Smooth muscle cell of the pulmonary artery (primary cell): ENCODE data around the gene TBC1D19. TPM values are rescaled to one million over a fixed set of nuclear protein-coding genes. Genes with fewer than 3 reads are reported as not detected.

Experiments
- total RNA-seq: library from RNA; depleted of rRNA; stranded (reverse); fragments of >200 nt; gene quantifications from 2 replicates; pipeline ENCODE4 v1.2.3, GENCODE V29; 2014

Gene TBC1D19
- total RNA-seq = 31.8 and 48.6 TPM in 2 replicates

GRCh38 chr4:26583865-26584652 lies at the start of gene TBC1D19:
TBC1D19 (plus strand) TSS chr4:26584084; CDS start chr4:26584194, 110 bp downstream.

Other genes starting within 250 kb of the TBC1D19 start
- gene CCKAR, start 93.6 kb upstream of the TBC1D19 start, total RNA-seq = 0.07 TPM in 1 of 2 replicates, not detected in the other